ENCODE data around the gene RTN4R. TPM values are rescaled to one million over a fixed set of nuclear protein-coding genes. Genes with fewer than 3 reads are reported as not detected.

The RTN4R gene
- total RNA-seq, 1 donor from 2014 or later: 9.8 TPM

DNA sequence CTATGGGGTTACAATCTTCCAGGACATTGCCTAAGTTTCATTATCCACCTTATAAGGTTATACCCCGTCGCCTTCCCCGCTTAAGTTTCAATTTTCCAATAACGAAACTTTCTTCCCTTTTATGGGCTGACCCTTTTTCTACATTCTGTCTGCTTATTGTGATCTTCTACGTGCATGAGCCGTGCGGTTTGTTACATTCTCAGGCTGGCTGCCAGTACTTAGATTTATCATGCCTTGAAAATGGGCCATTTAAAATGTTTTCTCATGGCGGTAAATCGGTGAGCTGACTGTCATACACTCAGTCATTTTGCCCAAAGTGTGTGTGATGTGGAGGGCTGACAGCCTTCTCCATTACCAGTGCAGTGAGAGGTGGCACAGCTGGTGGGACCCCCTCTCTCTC, 28.5 kb upstream of the RTN4R start:
- no peaks in the 10 kb centered on the region for H3K9me3 ChIP-seq
- H3K27me3 ChIP-seq: no peaks in the 10 kb centered on the region
- no peak overlapping the region for H3K27ac ChIP-seq
- H3K4me1 ChIP-seq: no peaks in the 10 kb centered on the region
- no peak for ATAC-seq
- TF ChIP-seq, protein P1, sequence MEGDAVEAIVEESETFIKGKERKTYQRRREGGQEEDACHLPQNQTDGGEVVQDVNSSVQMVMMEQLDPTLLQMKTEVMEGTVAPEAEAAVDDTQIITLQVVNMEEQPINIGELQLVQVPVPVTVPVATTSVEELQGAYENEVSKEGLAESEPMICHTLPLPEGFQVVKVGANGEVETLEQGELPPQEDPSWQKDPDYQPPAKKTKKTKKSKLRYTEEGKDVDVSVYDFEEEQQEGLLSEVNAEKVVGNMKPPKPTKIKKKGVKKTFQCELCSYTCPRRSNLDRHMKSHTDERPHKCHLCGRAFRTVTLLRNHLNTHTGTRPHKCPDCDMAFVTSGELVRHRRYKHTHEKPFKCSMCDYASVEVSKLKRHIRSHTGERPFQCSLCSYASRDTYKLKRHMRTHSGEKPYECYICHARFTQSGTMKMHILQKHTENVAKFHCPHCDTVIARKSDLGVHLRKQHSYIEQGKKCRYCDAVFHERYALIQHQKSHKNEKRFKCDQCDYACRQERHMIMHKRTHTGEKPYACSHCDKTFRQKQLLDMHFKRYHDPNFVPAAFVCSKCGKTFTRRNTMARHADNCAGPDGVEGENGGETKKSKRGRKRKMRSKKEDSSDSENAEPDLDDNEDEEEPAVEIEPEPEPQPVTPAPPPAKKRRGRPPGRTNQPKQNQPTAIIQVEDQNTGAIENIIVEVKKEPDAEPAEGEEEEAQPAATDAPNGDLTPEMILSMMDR (IDR thresholded peaks at IDR 0.05): no peak
- no peak for DNase-seq
- H3K36me3 ChIP-seq: no peaks in the 10 kb centered on the region
- intact Hi-C loops (cut with DNase I): no loop called here
- H3K4me3 ChIP-seq: no peak overlapping the region

DNA sequence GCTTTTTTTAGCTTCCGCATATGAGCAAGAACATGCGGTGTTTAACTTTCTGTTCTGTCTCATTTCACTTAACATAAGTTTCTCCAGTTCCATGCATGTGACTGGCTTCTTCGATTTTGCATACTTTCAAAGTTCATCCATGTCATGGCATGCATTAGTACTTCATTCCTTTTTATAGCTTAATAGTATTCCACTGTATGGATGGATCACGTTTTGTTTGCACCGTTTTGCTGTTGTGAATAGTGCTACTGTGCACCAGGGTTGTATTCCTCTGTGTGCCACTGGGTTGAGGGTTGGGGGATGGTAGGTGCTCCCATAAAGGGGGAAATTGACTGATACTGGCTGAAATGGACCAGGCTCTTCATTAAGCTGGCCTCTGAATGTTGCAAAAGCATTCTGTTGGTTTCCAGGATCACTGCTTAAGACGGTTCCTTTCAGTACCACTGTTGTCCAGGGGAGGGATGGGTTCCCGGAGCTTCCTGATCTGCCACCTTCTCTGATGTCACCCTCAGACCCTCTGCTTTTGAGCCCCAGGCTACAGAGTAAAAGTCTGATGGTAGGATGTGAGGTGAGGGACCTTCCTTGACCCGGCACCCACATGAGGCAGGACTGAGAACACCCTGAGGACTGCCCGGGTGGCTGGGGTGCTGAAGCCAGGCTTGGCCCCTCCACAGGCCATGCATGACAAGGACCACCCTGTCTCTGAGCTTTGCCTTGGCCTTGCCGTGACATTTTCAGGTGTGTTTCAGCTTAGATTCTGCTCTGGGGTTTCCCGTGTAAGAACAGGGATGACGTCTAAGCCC, 27.3 kb upstream of the RTN4R start:
- Histone ChIP-seq H3K27me3 (no peaks in the 10 kb centered on the region), H3K4me3 (no peak overlapping the region), H3K9me3 (no peaks in the 10 kb centered on the region), H3K27ac (no peak overlapping the region), H3K36me3 (no peaks in the 10 kb centered on the region), H3K4me1 (no peaks in the 10 kb centered on the region)
- TF ChIP-seq, protein P1 (IDR thresholded peaks at IDR 0.05): no peak
- intact Hi-C loops (cut with DNase I): no loop called here
- DNase-seq (no peak), ATAC-seq (no peak)

DNA sequence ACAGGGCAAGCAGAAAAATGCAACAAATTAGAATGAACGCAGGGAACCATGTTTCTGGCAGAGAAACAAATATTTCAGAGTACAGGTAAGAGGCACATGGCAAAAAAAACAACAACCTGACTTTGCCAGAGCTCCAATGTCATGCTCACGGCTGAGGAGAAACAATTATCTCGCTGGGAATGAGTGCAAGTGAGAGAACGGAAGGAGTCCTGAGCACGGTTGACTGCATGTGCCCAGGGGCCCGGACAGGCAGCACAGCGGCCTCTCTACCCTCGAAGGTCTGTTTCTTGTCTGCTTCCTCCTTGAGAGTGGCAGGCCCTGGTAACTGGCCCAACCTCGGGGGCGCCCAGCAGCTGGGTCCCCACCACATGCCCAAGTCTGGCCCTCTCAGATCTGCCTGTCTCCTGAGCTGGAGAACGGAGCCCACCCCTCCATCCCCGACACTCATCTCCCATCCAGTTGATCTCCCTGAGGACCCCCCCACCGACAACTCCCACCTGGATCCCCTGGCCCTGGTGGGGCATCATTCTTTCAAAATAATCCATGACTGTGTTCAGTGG, 24.6 kb upstream of the RTN4R start:
- no peak for DNase-seq
- ATAC-seq: no peak
- Histone ChIP-seq H3K9me3 (no peaks in the 10 kb centered on the region), H3K4me3 (no peak overlapping the region), H3K27me3 (no peaks in the 10 kb centered on the region), H3K4me1 (no peaks in the 10 kb centered on the region), H3K36me3 (no peaks in the 10 kb centered on the region), H3K27ac (no peak overlapping the region)
- TF ChIP-seq, protein P1 (IDR thresholded peaks at IDR 0.05): no peak
- intact Hi-C loops (cut with DNase I): no loop called here

DNA sequence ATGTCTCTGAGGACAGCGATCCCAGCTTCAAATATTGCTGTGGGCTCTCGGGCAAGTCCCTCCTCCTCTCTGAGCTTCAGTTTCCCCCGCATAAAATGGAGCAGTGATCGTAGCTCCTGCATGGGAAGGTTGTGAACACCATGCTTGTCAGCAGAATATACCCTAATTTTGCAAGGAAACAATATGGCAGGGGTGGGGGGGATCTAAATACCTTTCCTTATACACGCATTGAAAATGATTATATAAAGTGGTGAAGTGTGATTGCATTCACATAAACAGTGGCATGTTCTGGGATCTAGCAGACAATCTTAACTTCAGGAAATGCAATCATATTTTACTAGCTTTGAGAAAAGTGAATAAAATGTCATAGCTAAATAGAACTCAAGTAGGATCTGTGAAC, 24.0 kb upstream of the RTN4R start:
- H3K9me3 ChIP-seq: no peaks in the 10 kb centered on the region
- intact Hi-C loops (cut with DNase I): no loop called here
- H3K27me3 ChIP-seq: no peaks in the 10 kb centered on the region
- no peaks in the 10 kb centered on the region for H3K4me1 ChIP-seq
- DNase-seq (no peak), ATAC-seq (no peak)
- H3K27ac ChIP-seq: no peak overlapping the region
- TF ChIP-seq, protein P1 (IDR thresholded peaks at IDR 0.05): no peak
- H3K4me3 ChIP-seq: no peak overlapping the region
- no peaks in the 10 kb centered on the region for H3K36me3 ChIP-seq

DNA sequence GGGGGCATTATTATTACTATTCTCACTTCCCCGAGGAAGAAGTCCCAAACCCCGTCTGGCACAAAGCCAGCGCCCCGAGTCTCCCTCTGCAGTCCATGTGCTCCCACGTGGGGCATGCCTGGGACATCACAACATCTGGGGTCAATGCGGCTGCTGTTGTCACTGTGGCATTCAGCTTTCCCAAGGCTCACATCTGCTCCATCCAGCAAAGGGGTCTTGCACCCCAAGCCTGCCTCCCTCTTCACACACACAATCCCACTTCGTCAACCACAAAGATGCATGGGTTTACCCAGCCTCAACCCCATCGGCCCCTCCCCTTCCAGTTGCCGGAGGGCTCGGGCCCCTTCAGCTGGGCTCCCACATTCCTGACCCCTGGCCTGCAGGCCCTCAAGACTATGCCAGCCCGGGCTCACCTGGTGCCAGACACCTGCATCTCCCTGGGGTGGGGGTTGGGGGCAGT, 23.5 kb upstream of the RTN4R start:
- DNase-seq: no peak
- no peaks in the 10 kb centered on the region for H3K27me3 ChIP-seq
- no peak for ATAC-seq
- intact Hi-C loops (cut with DNase I): no loop called here
- no peak overlapping the region for H3K4me3 ChIP-seq
- H3K4me1 ChIP-seq: no peaks in the 10 kb centered on the region
- no peaks in the 10 kb centered on the region for H3K9me3 ChIP-seq
- H3K27ac ChIP-seq: no peak overlapping the region
- no peaks in the 10 kb centered on the region for H3K36me3 ChIP-seq
- TF ChIP-seq, protein P1 (IDR thresholded peaks at IDR 0.05): no peak

Measured in upper lobe of right lung (tissue), 1 donor.